Activated CD4-positive, alpha-beta T cell treated with anti-CD3 and anti-CD28 coated beads for 36 hours (primary cell): Measurements from ENCODE around the gene LNX1. TPM values are rescaled to one million over a fixed set of nuclear protein-coding genes. Genes with fewer than 3 reads are reported as not detected.

Experiments used
- ATAC-seq: fragments of 200-7000 bp; cut with Tn5 transposase; one replicate; pipeline ENCODE4 v1.10.0; 2021; ENCODE audit warnings: mild to moderate bottlenecking, moderate library complexity
- CTCF ChIA-PET: fragments of 350-600 bp; sonication (Branson Sonifier 250); formaldehyde crosslinking; loops from one replicate; lab custom pipeline; 2021; ENCODE audit warnings: antibody characterized with exemption; lab: Charles Lee
- POLR2A ChIA-PET: fragments of 350-600 bp; sonication (Branson Sonifier 250); formaldehyde crosslinking; loops from one replicate; lab custom pipeline; 2021; ENCODE audit warnings: antibody characterized with exemption, inconsistent platforms; lab: Charles Lee
- DNase-seq: peaks from one replicate; pipeline ENCODE4 v3.0.0-alpha.2; 2020
- H3K27ac Mint-ChIP-seq: one replicate; pipeline ENCODE4 v1.8.0; 2021; ENCODE audit warnings: mixed read lengths
- H3K27me3 Mint-ChIP-seq: one replicate; pipeline ENCODE4 v1.8.0; 2021; ENCODE audit warnings: mixed read lengths
- H3K36me3 Mint-ChIP-seq: one replicate; pipeline ENCODE4 v1.8.0; 2021; ENCODE audit warnings: low read depth, mixed read lengths
- H3K4me1 Mint-ChIP-seq: one replicate; pipeline ENCODE4 v1.8.0; 2021; ENCODE audit warnings: mixed read lengths
- H3K4me3 Mint-ChIP-seq: one replicate; pipeline ENCODE4 v1.8.0; 2021; ENCODE audit warnings: mild to moderate bottlenecking, moderate library complexity, mixed read lengths
- H3K9me3 Mint-ChIP-seq: one replicate; pipeline ENCODE4 v1.8.0; 2021; ENCODE audit warnings: low read depth, mixed read lengths
- intact Hi-C, 2 experiments: fragments of 100-400 bp; cut with DNase I in 1 of 2; cut with micrococcal nuclease in 1 of 2; formaldehyde crosslinking; loops; one replicate each; pipeline versions ENCODE4 v1.14.2 to v1.15.1; 2022 to 2024; cut with DNase I, micrococcal nuclease
- total RNA-seq, 2 experiments: library from RNA; stranded (reverse); gene quantifications; one replicate each; pipeline ENCODE4 v1.2.3, GENCODE V29; 2021

LNX1 gene
- total RNA-seq, 2 experiments from 2014 or later = not detected

- H3K4me1 Mint-ChIP-seq = no peaks in the 10 kb centered on the region
- H3K4me3 Mint-ChIP-seq = no peak overlapping the region
- no peak overlapping the region for H3K27ac Mint-ChIP-seq
- POLR2A ChIA-PET = no interaction called here
- H3K9me3 Mint-ChIP-seq = no peaks in the 10 kb centered on the region
- DNase-seq = no peak
- intact Hi-C loops = no loop called here
- CTCF ChIA-PET = interaction anchor here (1.2 kb wide), 1 partner anchor 10 kb away, joined by 3 read pairs; no protein-coding TSS in a partner anchor
- no peaks in the 10 kb centered on the region for H3K36me3 Mint-ChIP-seq
- peaks cover 5% of the 10 kb centered on the region for H3K27me3 Mint-ChIP-seq
- ATAC-seq = no peak
Measured at GRCh38 chr4:53531585-53532224, 59.6 kb downstream of the LNX1 start.

- no peak overlapping the region for H3K27ac Mint-ChIP-seq
- no peaks in the 10 kb centered on the region for H3K36me3 Mint-ChIP-seq
- no peak for ATAC-seq
- POLR2A ChIA-PET = interaction anchor here (0.5 kb wide), 1 partner anchor 245 kb away, joined by 3 read pairs; no protein-coding TSS in a partner anchor
- intact Hi-C loops = no loop called here
- CTCF ChIA-PET = no interaction called here
- H3K9me3 Mint-ChIP-seq = no peaks in the 10 kb centered on the region
- H3K27me3 Mint-ChIP-seq = peaks cover 13% of the 10 kb centered on the region
- no peaks in the 10 kb centered on the region for H3K4me1 Mint-ChIP-seq
- no peak for DNase-seq
- no peak overlapping the region for H3K4me3 Mint-ChIP-seq
Measured at GRCh38 chr4:53529025-53529424, 62.3 kb downstream of the LNX1 start.

GRCh38 chr4:53527930-53528329 is 63.4 kb downstream of the LNX1 start:
- ATAC-seq (no peak), DNase-seq (no peak)
- Mint-ChIP-seq H3K27ac (no peak overlapping the region), H3K4me3 (no peak overlapping the region), H3K4me1 (no peaks in the 10 kb centered on the region), H3K27me3 (peaks cover 13% of the 10 kb centered on the region), H3K9me3 (no peaks in the 10 kb centered on the region), H3K36me3 (no peaks in the 10 kb centered on the region)
- ChIA-PET POLR2A (no interaction called here), CTCF (interaction anchor here (1.0 kb wide), 1 partner anchor 36 kb away, joined by 4 read pairs; no protein-coding TSS in a partner anchor)
- intact Hi-C loops = no loop called here

- no peak for ATAC-seq
- CTCF ChIA-PET = interaction anchor here (1.0 kb wide), 1 partner anchor 35 kb away, joined by 4 read pairs; no protein-coding TSS in a partner anchor
Measured at GRCh38 chr4:53527326-53527725, 64.0 kb downstream of the LNX1 start.

GRCh38 chr4:53522334-53522733 is 69.0 kb downstream of the LNX1 start:
- Mint-ChIP-seq H3K4me1 (no peaks in the 10 kb centered on the region), H3K27ac (no peak overlapping the region), H3K27me3 (peaks cover 16% of the 10 kb centered on the region), H3K4me3 (no peak overlapping the region), H3K9me3 (no peaks in the 10 kb centered on the region), H3K36me3 (no peaks in the 10 kb centered on the region)
- intact Hi-C loops = no loop called here
- ChIA-PET POLR2A (no interaction called here), CTCF (interaction anchor here (1.2 kb wide), 1 partner anchor 78 kb away, joined by 3 read pairs; no protein-coding TSS in a partner anchor)
- ATAC-seq (no peak), DNase-seq (no peak)

More at GRCh38 chr4:53527326-53527725, 64.0 kb downstream of the LNX1 start:
- H3K27me3 Mint-ChIP-seq = peaks cover 13% of the 10 kb centered on the region
- POLR2A ChIA-PET = no interaction called here
- no peak for DNase-seq
- H3K4me3 Mint-ChIP-seq = no peak overlapping the region
- intact Hi-C loops = no loop called here
- no peak overlapping the region for H3K27ac Mint-ChIP-seq
- no peaks in the 10 kb centered on the region for H3K9me3 Mint-ChIP-seq
- H3K36me3 Mint-ChIP-seq = no peaks in the 10 kb centered on the region
- no peaks in the 10 kb centered on the region for H3K4me1 Mint-ChIP-seq

GRCh38 chr4:53520116-53520515 is 71.2 kb downstream of the LNX1 start:
- Mint-ChIP-seq H3K27ac (no peak overlapping the region), H3K36me3 (no peaks in the 10 kb centered on the region), H3K4me1 (no peaks in the 10 kb centered on the region), H3K27me3 (peaks cover 17% of the 10 kb centered on the region), H3K4me3 (no peak overlapping the region), H3K9me3 (no peaks in the 10 kb centered on the region)
- CTCF ChIA-PET = interaction anchor here (0.6 kb wide), 1 partner anchor 87 kb away, joined by 3 read pairs; no protein-coding TSS in a partner anchor
- no peak for ATAC-seq
- POLR2A ChIA-PET = no interaction called here
- no peak for DNase-seq
- intact Hi-C loops = no loop called here

GRCh38 chr4:53518807-53519206 is 72.5 kb downstream of the LNX1 start:
- no peaks in the 10 kb centered on the region for H3K36me3 Mint-ChIP-seq
- POLR2A ChIA-PET = no interaction called here
- H3K4me3 Mint-ChIP-seq = no peak overlapping the region
- H3K9me3 Mint-ChIP-seq = no peaks in the 10 kb centered on the region
- H3K27me3 Mint-ChIP-seq = peaks cover 12% of the 10 kb centered on the region
- CTCF ChIA-PET = no interaction called here
- no peak for DNase-seq
- intact Hi-C loops = no loop called here
- H3K27ac Mint-ChIP-seq = no peak overlapping the region
- no peaks in the 10 kb centered on the region for H3K4me1 Mint-ChIP-seq
- no peak for ATAC-seq

- CTCF ChIA-PET = interaction anchor here (0.7 to 0.8 kb wide), 2 partner anchors 694 to 718 kb away, joined by 3 read pairs; no protein-coding TSS in a partner anchor
- Mint-ChIP-seq H3K27me3 (peaks cover 9% of the 10 kb centered on the region), H3K27ac (no peak overlapping the region), H3K4me1 (no peaks in the 10 kb centered on the region), H3K4me3 (no peak overlapping the region), H3K36me3 (no peaks in the 10 kb centered on the region), H3K9me3 (no peaks in the 10 kb centered on the region)
- ATAC-seq (no peak), DNase-seq (no peak)
- POLR2A ChIA-PET = no interaction called here
- intact Hi-C loops = no loop called here
Measured at GRCh38 chr4:53515076-53515475, 76.2 kb downstream of the LNX1 start.

GRCh38 chr4:53514509-53514908 is 76.8 kb downstream of the LNX1 start:
- ATAC-seq (no peak), DNase-seq (no peak)
- intact Hi-C loops = no loop called here
- Mint-ChIP-seq H3K27me3 (peaks cover 8% of the 10 kb centered on the region), H3K4me3 (no peak overlapping the region), H3K4me1 (no peaks in the 10 kb centered on the region), H3K9me3 (no peaks in the 10 kb centered on the region), H3K36me3 (no peaks in the 10 kb centered on the region), H3K27ac (no peak overlapping the region)
- ChIA-PET POLR2A (no interaction called here), CTCF (no interaction called here)

GRCh38 chr4:53512608-53513007 is 78.7 kb downstream of the LNX1 start:
- Mint-ChIP-seq H3K27ac (no peak overlapping the region), H3K4me3 (no peak overlapping the region), H3K9me3 (no peaks in the 10 kb centered on the region), H3K4me1 (no peaks in the 10 kb centered on the region), H3K27me3 (peaks cover 10% of the 10 kb centered on the region), H3K36me3 (no peaks in the 10 kb centered on the region)
- POLR2A ChIA-PET = no interaction called here
- intact Hi-C loops = no loop called here
- CTCF ChIA-PET = no interaction called here
- ATAC-seq = no peak
- no peak for DNase-seq

- Mint-ChIP-seq H3K27ac (no peak overlapping the region), H3K36me3 (no peaks in the 10 kb centered on the region), H3K9me3 (no peaks in the 10 kb centered on the region), H3K4me3 (no peak overlapping the region), H3K27me3 (peaks cover 7% of the 10 kb centered on the region), H3K4me1 (no peaks in the 10 kb centered on the region)
- intact Hi-C loops = no loop called here
- ChIA-PET POLR2A (no interaction called here), CTCF (interaction anchor here (0.7 kb wide), 1 partner anchor 246 kb away, joined by 5 read pairs; no protein-coding TSS in a partner anchor)
- no peak for DNase-seq
- ATAC-seq = no peak
Measured at GRCh38 chr4:53511014-53511413, 80.3 kb downstream of the LNX1 start.

- POLR2A ChIA-PET = no interaction called here
- no peak for DNase-seq
- H3K4me3 Mint-ChIP-seq = no peak overlapping the region
- CTCF ChIA-PET = interaction anchor here (0.7 kb wide), 1 partner anchor 246 kb away, joined by 5 read pairs; no protein-coding TSS in a partner anchor
- H3K9me3 Mint-ChIP-seq = no peaks in the 10 kb centered on the region
- intact Hi-C loops = no loop called here
- no peaks in the 10 kb centered on the region for H3K36me3 Mint-ChIP-seq
- H3K27ac Mint-ChIP-seq = no peak overlapping the region
- H3K27me3 Mint-ChIP-seq = peaks cover 7% of the 10 kb centered on the region
- ATAC-seq = no peak
- H3K4me1 Mint-ChIP-seq = no peaks in the 10 kb centered on the region
Measured at GRCh38 chr4:53510321-53510720, 81.0 kb downstream of the LNX1 start.
